ENCODE measurements around the gene PLPPR3. TPM values are rescaled to one million over a fixed set of nuclear protein-coding genes. Genes with fewer than 3 reads are reported as not detected.

Gene PLPPR3, protein sequence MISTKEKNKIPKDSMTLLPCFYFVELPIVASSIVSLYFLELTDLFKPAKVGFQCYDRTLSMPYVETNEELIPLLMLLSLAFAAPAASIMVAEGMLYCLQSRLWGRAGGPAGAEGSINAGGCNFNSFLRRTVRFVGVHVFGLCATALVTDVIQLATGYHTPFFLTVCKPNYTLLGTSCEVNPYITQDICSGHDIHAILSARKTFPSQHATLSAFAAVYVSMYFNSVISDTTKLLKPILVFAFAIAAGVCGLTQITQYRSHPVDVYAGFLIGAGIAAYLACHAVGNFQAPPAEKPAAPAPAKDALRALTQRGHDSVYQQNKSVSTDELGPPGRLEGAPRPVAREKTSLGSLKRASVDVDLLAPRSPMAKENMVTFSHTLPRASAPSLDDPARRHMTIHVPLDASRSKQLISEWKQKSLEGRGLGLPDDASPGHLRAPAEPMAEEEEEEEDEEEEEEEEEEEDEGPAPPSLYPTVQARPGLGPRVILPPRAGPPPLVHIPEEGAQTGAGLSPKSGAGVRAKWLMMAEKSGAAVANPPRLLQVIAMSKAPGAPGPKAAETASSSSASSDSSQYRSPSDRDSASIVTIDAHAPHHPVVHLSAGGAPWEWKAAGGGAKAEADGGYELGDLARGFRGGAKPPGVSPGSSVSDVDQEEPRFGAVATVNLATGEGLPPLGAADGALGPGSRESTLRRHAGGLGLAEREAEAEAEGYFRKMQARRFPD
- total RNA-seq (2022; extraction: Qiagen RNA extraction; ENCODE audit: low read depth) = 2.3 to 5.5 TPM (median 4.8 TPM) in 5 replicates

DNA sequence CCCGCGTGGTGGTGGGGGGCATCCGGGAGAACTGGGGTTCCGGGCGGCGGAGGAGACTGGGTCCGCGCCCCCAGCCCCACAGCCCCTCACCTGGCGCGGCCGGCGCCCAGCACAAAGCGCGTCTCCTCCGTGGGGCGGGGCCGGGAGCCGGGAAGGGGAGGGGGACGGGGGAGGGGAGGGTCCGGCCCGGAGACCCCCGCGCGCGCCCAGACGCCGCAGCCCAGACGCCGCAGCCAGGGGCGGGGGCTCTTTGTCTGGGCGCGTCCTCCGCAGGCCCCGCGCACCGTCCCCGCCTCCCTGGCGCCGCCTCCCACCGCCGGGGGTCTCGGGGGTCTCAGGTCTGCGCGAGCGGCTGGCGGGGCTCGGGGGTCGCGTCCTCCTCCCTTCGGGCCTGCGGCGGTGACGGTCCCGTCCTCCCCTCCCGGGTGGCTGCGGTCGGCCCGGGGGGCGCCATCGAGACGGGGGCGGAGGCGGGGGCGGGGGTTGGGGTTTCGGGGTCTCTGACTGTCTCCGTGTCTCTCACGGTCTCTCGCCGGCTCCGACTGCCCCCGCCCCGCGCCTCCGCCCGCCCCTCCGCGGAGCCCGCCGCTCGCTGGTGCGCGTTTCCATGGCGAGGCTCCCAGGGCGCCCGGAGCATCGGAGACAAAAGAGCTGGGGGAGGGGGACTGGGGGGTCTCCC, at the start of gene PLPPR3:
Gene PLPPR3 (minus strand): TSS at position 131 of the 679 bp plus-strand sequence. CDS start 396 bp downstream, outside the sequence.

DNA sequence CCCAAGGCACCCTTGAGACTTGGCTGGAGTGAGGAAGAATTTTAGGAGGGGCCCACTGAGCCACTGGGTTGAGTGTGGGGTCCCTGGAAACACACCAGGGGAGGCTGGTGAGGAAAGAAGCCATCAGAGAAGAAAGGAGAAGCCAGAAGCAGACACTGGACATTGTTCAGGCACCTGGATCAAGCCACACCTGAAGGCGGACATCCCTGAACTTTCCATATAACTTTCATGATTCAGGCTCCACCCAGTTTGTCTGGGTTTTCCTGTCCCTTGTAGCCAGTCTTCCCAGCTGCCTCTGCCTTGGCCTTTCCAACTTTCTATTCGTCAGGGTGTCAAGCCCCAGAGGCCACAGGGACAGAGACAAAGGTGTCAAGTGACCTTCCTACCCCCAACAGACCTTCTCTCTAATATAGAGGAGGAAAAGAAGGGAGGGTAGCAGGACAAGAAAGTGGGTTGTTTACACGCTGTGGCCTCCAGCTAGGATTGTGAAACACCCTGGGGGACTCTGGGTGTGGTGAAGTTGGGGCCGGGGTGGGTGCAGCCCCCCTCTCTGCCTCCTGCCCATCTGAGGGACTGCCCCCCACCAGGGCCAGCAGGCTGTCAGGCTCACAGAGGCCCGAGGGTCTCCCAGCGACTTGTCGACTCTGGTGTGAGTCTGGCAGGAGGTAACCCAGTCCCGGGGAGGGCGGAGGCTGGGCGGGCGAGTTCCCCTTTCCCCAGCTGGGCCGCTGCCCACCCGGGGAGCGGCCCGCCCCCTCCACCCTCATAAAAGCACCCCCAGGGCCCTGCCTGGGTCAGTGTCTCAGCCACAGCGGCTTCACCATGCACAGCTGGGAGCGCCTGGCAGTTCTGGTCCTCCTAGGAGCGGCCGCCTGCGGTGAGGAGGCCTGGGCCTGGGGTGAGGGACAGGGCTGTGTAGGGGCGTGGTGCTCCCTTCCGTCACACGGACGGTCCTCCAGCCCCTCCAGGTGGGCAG, 37.4 kb upstream of the PLPPR3 start, which contains the start of gene CFD:
Gene CFD (plus strand): TSS at position 797 of the 976 bp plus-strand sequence. CDS start 26 bp downstream, at position 823.

DNA sequence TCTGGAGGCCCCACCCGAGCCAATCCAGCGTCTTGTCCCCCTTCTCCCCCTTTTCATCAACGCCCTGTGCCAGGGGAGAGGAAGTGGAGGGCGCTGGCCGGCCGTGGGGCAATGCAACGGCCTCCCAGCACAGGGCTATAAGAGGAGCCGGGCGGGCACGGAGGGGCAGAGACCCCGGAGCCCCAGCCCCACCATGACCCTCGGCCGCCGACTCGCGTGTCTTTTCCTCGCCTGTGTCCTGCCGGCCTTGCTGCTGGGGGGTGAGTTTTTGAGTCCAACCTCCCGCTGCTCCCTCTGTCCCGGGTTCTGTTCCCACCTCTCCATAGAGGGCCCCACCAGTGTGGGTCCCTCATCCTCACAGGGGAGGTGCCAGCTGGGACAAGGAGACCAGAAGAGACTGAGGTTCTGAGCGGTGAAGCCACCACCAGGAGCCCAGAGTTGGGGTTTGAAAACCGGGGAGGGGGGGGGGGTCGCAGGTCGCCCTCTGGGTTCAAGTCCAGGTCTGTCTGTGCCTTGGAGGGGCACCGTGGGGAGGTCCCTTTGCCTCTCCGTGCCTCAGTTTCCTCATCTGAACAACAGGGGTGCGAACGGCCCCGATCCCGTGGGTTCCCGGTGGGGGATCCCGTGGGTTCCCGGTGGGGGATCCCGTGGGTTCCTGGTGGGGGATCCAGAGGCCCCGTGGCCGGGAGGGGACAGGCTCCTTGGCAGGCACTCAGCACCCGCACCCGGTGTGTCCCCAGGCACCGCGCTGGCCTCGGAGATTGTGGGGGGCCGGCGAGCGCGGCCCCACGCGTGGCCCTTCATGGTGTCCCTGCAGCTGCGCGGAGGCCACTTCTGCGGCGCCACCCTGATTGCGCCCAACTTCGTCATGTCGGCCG, 30.6 kb upstream of the PLPPR3 start, which contains the start of gene ELANE:
Gene ELANE (plus strand): TSS at position 168 of the 878 bp plus-strand sequence. CDS start 26 bp downstream, at position 194.

GRCh38 chr19:840519-841206, 18.9 kb upstream of the PLPPR3 start, which contains the start of gene PRTN3:
PRTN3 (plus strand) TSS chr19:840999; CDS start chr19:841009, 10 bp downstream.

GRCh38 chr19:827710-828321, 6.1 kb upstream of the PLPPR3 start, which contains the start of gene AZU1:
AZU1 (plus strand) TSS chr19:827837; CDS start chr19:827847, 10 bp downstream.

DNA sequence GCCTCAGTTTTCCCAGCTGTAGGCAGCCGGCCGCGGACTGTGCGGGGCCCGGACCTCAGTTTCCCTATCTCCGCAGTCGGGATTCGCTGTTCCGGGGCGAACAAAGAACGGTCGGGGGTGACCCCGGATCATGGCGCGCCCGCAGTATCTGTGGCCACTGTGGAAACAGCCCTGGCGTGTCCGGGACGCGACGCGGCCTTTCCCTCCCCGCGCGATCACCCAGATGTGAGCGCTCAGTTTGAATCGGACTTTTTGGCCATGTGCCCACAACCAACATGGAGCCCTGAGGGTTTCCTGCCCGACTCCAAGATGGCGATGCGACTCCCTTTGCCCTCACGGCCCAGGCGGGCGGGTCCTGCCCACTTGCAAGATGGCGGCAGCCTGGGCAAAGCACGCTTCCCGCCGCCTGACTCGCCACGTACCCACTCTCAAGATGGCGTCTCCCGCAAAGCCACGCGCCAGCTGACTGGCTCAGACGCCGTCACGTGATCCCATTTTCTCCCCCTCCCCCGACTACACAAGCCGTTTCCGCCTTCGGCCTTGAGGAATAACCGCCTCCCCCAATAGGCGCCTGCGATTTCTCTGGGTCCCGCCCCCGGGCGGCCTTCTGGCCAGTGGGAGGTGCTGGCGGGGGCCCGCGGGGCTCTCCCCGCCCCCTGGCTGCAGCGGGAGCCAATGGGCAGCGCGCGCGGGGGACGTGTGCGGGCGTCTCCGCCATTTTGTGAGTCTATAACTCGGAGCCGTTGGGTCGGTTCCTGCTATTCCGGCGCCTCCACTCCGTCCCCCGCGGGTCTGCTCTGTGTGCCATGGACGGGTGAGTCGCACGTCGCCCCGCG, 24.8 kb downstream of the PLPPR3 start, which contains the start of gene PTBP1:
Gene PTBP1 (plus strand): TSS at position 761 of the 836 bp plus-strand sequence. CDS start 46 bp downstream, at position 807.

Other genes starting within 250 kb of the PLPPR3 start
- 661 to 737 TPM (median 728 TPM) in 5 replicates for gene BSG, start 249.4 kb downstream of the PLPPR3 start, total RNA-seq (2022; extraction: Qiagen RNA extraction; ENCODE audit: low read depth)
- gene HCN2, start 232.1 kb downstream of the PLPPR3 start, total RNA-seq (2022; extraction: Qiagen RNA extraction; ENCODE audit: low read depth) = 28.8 to 39.6 TPM (median 38.9 TPM) in 5 replicates
- gene POLRMT, start 188.4 kb downstream of the PLPPR3 start, total RNA-seq (2022; extraction: Qiagen RNA extraction; ENCODE audit: low read depth) = 74.9 to 100 TPM (median 98.7 TPM) in 5 replicates
- 0.32 to 0.79 TPM (median 0.67 TPM) in 5 replicates for gene FGF22, start 182.1 kb downstream of the PLPPR3 start, total RNA-seq (2022; extraction: Qiagen RNA extraction; ENCODE audit: low read depth)
- 57.4 to 74.9 TPM (median 73.8 TPM) in 5 replicates for gene RNF126, start 158.7 kb downstream of the PLPPR3 start, total RNA-seq (2022; extraction: Qiagen RNA extraction; ENCODE audit: low read depth)
- 198 to 248 TPM (median 224 TPM) in 5 replicates for gene FSTL3, start 145.6 kb downstream of the PLPPR3 start, total RNA-seq (2022; extraction: Qiagen RNA extraction; ENCODE audit: low read depth)
- gene PRSS57, start 126.5 kb downstream of the PLPPR3 start, total RNA-seq (2022; extraction: Qiagen RNA extraction; ENCODE audit: low read depth) = not detected in 5 replicates
- 9.8 to 18.2 TPM (median 15.0 TPM) in 5 replicates for gene PALM, start 113.0 kb downstream of the PLPPR3 start, total RNA-seq (2022; extraction: Qiagen RNA extraction; ENCODE audit: low read depth)
- gene MISP, start 70.8 kb downstream of the PLPPR3 start, total RNA-seq (2022; extraction: Qiagen RNA extraction; ENCODE audit: low read depth) = 67.0 to 86.8 TPM (median 81.7 TPM) in 5 replicates
- gene PTBP1, start 24.5 kb downstream of the PLPPR3 start, total RNA-seq (2022; extraction: Qiagen RNA extraction; ENCODE audit: low read depth) = 206 to 217 TPM (median 211 TPM) in 5 replicates
- 0.15 to 0.41 TPM (median 0.35 TPM) in 4 of 5 replicates, not detected in the other for gene AZU1, start 5.9 kb upstream of the PLPPR3 start, total RNA-seq (2022; extraction: Qiagen RNA extraction; ENCODE audit: low read depth)
- 0.47 to 0.77 TPM (median 0.60 TPM) in 5 replicates for gene PRTN3, start 19.0 kb upstream of the PLPPR3 start, total RNA-seq (2022; extraction: Qiagen RNA extraction; ENCODE audit: low read depth)
- 0.16 to 0.30 TPM (median 0.29 TPM) in 3 of 5 replicates, not detected in the others for gene ELANE, start 30.3 kb upstream of the PLPPR3 start, total RNA-seq (2022; extraction: Qiagen RNA extraction; ENCODE audit: low read depth)
- 11.2 to 22.1 TPM (median 21.4 TPM) in 5 replicates for gene CFD, start 37.7 kb upstream of the PLPPR3 start, total RNA-seq (2022; extraction: Qiagen RNA extraction; ENCODE audit: low read depth)
- gene MED16, start 71.2 kb upstream of the PLPPR3 start, total RNA-seq (2022; extraction: Qiagen RNA extraction; ENCODE audit: low read depth) = 14.8 to 22.3 TPM (median 21.5 TPM) in 5 replicates
- not detected in 5 replicates for gene RNU6-9, start 71.5 kb upstream of the PLPPR3 start, total RNA-seq (2022; extraction: Qiagen RNA extraction; ENCODE audit: low read depth)
- 28.8 to 49.8 TPM (median 38.1 TPM) in 5 replicates for gene R3HDM4, start 91.3 kb upstream of the PLPPR3 start, total RNA-seq (2022; extraction: Qiagen RNA extraction; ENCODE audit: low read depth)
- gene KISS1R, start 95.4 kb upstream of the PLPPR3 start, total RNA-seq (2022; extraction: Qiagen RNA extraction; ENCODE audit: low read depth) = 0.18 to 0.67 TPM (median 0.39 TPM) in 5 replicates
- 3.3 to 7.1 TPM (median 5.4 TPM) in 5 replicates for gene ARID3A, start 104.1 kb upstream of the PLPPR3 start, total RNA-seq (2022; extraction: Qiagen RNA extraction; ENCODE audit: low read depth)
- gene WDR18, start 162.4 kb upstream of the PLPPR3 start, total RNA-seq (2022; extraction: Qiagen RNA extraction; ENCODE audit: low read depth) = 46.9 to 74.3 TPM (median 68.3 TPM) in 5 replicates
- 1.8 to 3.2 TPM (median 2.6 TPM) in 5 replicates for gene GRIN3B, start 178.5 kb upstream of the PLPPR3 start, total RNA-seq (2022; extraction: Qiagen RNA extraction; ENCODE audit: low read depth)
- 84.8 to 128 TPM (median 125 TPM) in 5 replicates for gene TMEM259, start 199.2 kb upstream of the PLPPR3 start, total RNA-seq (2022; extraction: Qiagen RNA extraction; ENCODE audit: low read depth)
- not detected in 5 replicates for gene RNU6-2, start 199.6 kb upstream of the PLPPR3 start, total RNA-seq (2022; extraction: Qiagen RNA extraction; ENCODE audit: low read depth)
- 77.5 to 88.2 TPM (median 83.4 TPM) in 5 replicates for gene CNN2, start 204.7 kb upstream of the PLPPR3 start, total RNA-seq (2022; extraction: Qiagen RNA extraction; ENCODE audit: low read depth)
- gene ABCA7, start 218.2 kb upstream of the PLPPR3 start, total RNA-seq (2022; extraction: Qiagen RNA extraction; ENCODE audit: low read depth) = 14.9 to 17.5 TPM (median 16.8 TPM) in 5 replicates
- gene ARHGAP45, start 245.2 kb upstream of the PLPPR3 start, total RNA-seq (2022; extraction: Qiagen RNA extraction; ENCODE audit: low read depth) = 2.8 to 4.7 TPM (median 4.4 TPM) in 5 replicates

All from A549 treated with GW870086 at 1 μM for 4 hours (cell line).